Endothelial cell of umbilical vein (primary cell): Measurements from ENCODE around the gene KRCC1. TPM values are rescaled to one million over a fixed set of nuclear protein-coding genes. Genes with fewer than 3 reads are reported as not detected.

ENCODE experiments used
- BruUV-seq: library from RNA; stranded (reverse); fragments of 400-500 nt; replicated peaks from 2 replicates; lab custom pipeline; 2021; lab: Mats Ljungman, UMichigan
- CTCF ChIA-PET: fragments of 300-600, 350-600 bp; sonication (Branson Sonifier 250); formaldehyde crosslinking; loops from one replicate; lab custom pipeline; 2021; ENCODE audit warnings: antibody characterized with exemption, inconsistent platforms; lab: Charles Lee
- POLR2A ChIA-PET: fragments of 300-600, 350-600 bp; sonication (Branson Sonifier 250); formaldehyde crosslinking; loops from one replicate; lab custom pipeline; 2021; ENCODE audit warnings: antibody characterized with exemption, inconsistent platforms; lab: Charles Lee
- DNase-seq: peaks from one replicate; pipeline ENCODE4 v3.0.0-alpha.2; 2011; ENCODE audit warnings: low read depth, low spot score
- FAIRE-seq: peaks from 2 replicates; lab custom pipeline; 2011; peaks lifted over from hg19 to GRCh38; lab: Jason Lieb, UNC
- H2AFZ ChIP-seq: 2 replicates; pipeline ENCODE4 v1.6.0; 2012; ENCODE audit warnings: low read depth, low read length, control low read depth, inconsistent platforms
- H3K27ac ChIP-seq: 2 replicates; pipeline ENCODE4 v1.5.1; 2011; ENCODE audit warnings: low read depth, mild to moderate bottlenecking, control low read depth, low read length, moderate library complexity; ENCODE audit not compliant: insufficient read depth
- H3K27me3 ChIP-seq, 2 experiments: 2 replicates each; pipeline versions ENCODE4 v1.6.0 to v1.6.1; 2011; ENCODE audit warnings: low read length in 2 of 2, mixed read lengths in 1 of 2; ENCODE audit not compliant: control insufficient read depth in 2 of 2, insufficient read depth in 2 of 2
- H3K36me3 ChIP-seq, 2 experiments: 2 replicates in 1 of 2; 3 replicates in 1 of 2; pipeline ENCODE4 v1.5.1; 2011; ENCODE audit warnings: low read length in 2 of 2, mild to moderate bottlenecking in 1 of 2, moderate library complexity in 1 of 2; ENCODE audit not compliant: control insufficient read depth in 2 of 2, insufficient read depth in 2 of 2; ENCODE audit errors: extremely low read depth in 1 of 2
- H3K4me1 ChIP-seq: 3 replicates; pipeline ENCODE4 v1.5.1; 2011; ENCODE audit warnings: mild to moderate bottlenecking, low read length; ENCODE audit not compliant: control insufficient read depth, insufficient read depth; ENCODE audit errors: extremely low read depth
- H3K4me2 ChIP-seq: 2 replicates; pipeline ENCODE4 v1.6.1; 2011; ENCODE audit warnings: low read length, control low read depth, mixed read lengths; ENCODE audit not compliant: insufficient read depth
- H3K4me3 ChIP-seq, 3 experiments: fragments of 200-600 bp in 1 of 3; sonication (generic), shearing (Covaris generic) in 1 of 3; replicated peaks in 1 of 3; 2 replicates each; pipeline ENCODE4 v1.5.1; 2011 to 2016; ENCODE audit warnings: control low read depth in 3 of 3, low read length in 3 of 3, mild to moderate bottlenecking in 2 of 3, inconsistent platforms in 1 of 3, low read depth in 1 of 3, moderate library complexity in 1 of 3; ENCODE audit not compliant: insufficient read depth in 1 of 3
- H3K79me2 ChIP-seq: 2 replicates; pipeline ENCODE4 v1.6.0; 2012; ENCODE audit warnings: low read length, inconsistent platforms; ENCODE audit not compliant: control insufficient read depth, insufficient read depth
- H3K9ac ChIP-seq: replicated peaks from 2 replicates; pipeline ENCODE3; 2011; ENCODE audit warnings: low read length, control low read depth; ENCODE audit not compliant: insufficient read depth; ENCODE audit errors: extremely low read depth
- H3K9me1 ChIP-seq: replicated peaks from 3 replicates; pipeline ENCODE4 v1.6.0; 2011; ENCODE audit warnings: mild to moderate bottlenecking, low read length; ENCODE audit not compliant: control insufficient read depth, insufficient read depth; ENCODE audit errors: extremely low read depth
- H3K9me3 ChIP-seq: replicated peaks from 2 replicates; pipeline ENCODE4 v1.5.1; 2012; ENCODE audit warnings: low read length, inconsistent platforms; ENCODE audit not compliant: control insufficient read depth, insufficient read depth
- H4K20me1 ChIP-seq: replicated peaks from 2 replicates; pipeline ENCODE3; 2011; ENCODE audit warnings: mild to moderate bottlenecking, low read length; ENCODE audit not compliant: control insufficient read depth, insufficient read depth; ENCODE audit errors: extremely low read depth
- FOS ChIP-seq: IDR thresholded peaks from 2 replicates; pipeline ENCODE4 v1.6.1; 2011; ENCODE audit warnings: mild to moderate bottlenecking, low read length, moderate library complexity, borderline replicate concordance; ENCODE audit not compliant: insufficient read depth
- GATA2 ChIP-seq: IDR thresholded peaks from 2 replicates; pipeline ENCODE4 v1.7.0; 2011; ENCODE audit warnings: low read depth, mild to moderate bottlenecking, moderate library complexity, mixed read lengths, low read length; ENCODE audit not compliant: insufficient read length, insufficient read depth
- JUN ChIP-seq: IDR thresholded peaks from 2 replicates; pipeline ENCODE4 v1.6.1; 2011; ENCODE audit warnings: borderline replicate concordance, low read depth; ENCODE audit not compliant: insufficient read length, insufficient read depth
- MYC ChIP-seq: IDR thresholded peaks from one replicate; pipeline ENCODE4 v1.6.1; 2011; ENCODE audit warnings: mild to moderate bottlenecking, low read depth, low read length
- POLR2A ChIP-seq: IDR thresholded peaks from 2 replicates; pipeline ENCODE4 v1.6.1; 2012; ENCODE audit warnings: low read depth, mild to moderate bottlenecking, control low read depth, low read length
- POLR2AphosphoS5 ChIP-seq: IDR thresholded peaks from 2 replicates; pipeline ENCODE4 v1.6.1; 2012; ENCODE audit warnings: low read depth, mild to moderate bottlenecking, control low read depth, low read length, moderate library complexity; ENCODE audit not compliant: insufficient read depth
- dilution Hi-C: fragments of 300-500 bp; cut with MboI; formaldehyde crosslinking; loops from one replicate; pipeline ENCODE4 v1.15.0; 2019; ENCODE audit warnings: low sequenced_read_pairs; ENCODE audit not compliant: extremely low pct_ligation_motif_present
- intact Hi-C: fragments of 100-400 bp; cut with micrococcal nuclease; formaldehyde crosslinking; loops from one replicate; pipeline ENCODE4 v1.10.0; 2022
- polyA plus RNA-seq, 4 experiments: library from polyadenylated mRNA; depleted of rRNA in 3 of 4; stranded (reverse) in 3 of 4; unstranded in 1 of 4; fragments of >200 nt; gene quantifications; 2 replicates each; pipeline versions ENCODE4 v1.2.1 to v1.2.3, GENCODE V29; 2011 to 2012; ENCODE audit warnings: missing spikeins in 1 of 4
- total RNA-seq: library from RNA; stranded (reverse); gene quantifications from 2 replicates; pipeline ENCODE4 v1.2.3, GENCODE V29; 2021
- TF ChIP-seq, protein P1 (sequence below), 2 donors: IDR thresholded peaks; 1 replicate in 1 of 2; 2 replicates in 1 of 2; pipeline ENCODE4 v1.5.1; 2011; ENCODE audit warnings: low read length in 2 of 2, mild to moderate bottlenecking in 2 of 2, moderate library complexity in 2 of 2, control low read depth in 1 of 2, inconsistent platforms in 1 of 2, low read depth in 1 of 2; ENCODE audit not compliant: insufficient read depth in 1 of 2; ENCODE audit errors: extremely low read depth in 1 of 2
- TF ChIP-seq, protein P2 (sequence below): IDR thresholded peaks from 2 replicates; pipeline ENCODE4 v1.6.1; 2011; ENCODE audit not compliant: insufficient read depth, insufficient read length

KRCC1 gene
- total and polyA plus RNA-seq, 2 donors (not counting 3 experiments of a cell fraction or from before 2014, with no cell fraction given) = 7.4 to 15.0 TPM

DNA sequence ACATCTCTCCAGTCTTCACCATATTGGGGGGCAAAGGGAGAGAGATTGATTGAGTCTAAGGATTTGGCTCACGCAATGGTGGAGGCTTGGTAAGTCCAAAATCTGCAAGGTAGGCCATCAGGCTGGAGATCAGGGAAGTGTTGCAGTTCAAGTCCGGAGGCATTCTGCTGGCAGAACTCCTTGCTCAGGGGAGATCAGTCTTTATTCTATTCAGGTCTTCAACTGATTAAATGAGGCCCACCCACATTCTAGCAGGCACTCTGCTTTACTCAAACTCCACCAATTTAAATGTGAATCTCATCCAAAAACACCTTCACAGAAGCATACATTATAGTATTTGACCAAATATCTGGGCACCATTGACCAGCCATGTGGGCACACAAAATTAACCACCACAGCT is 33.4 kb upstream of the KRCC1 start:
- no peaks in the 10 kb centered on the region for H3K36me3 ChIP-seq
- H2AFZ ChIP-seq = no peak overlapping the region
- H3K9me3 ChIP-seq = no peaks in the 10 kb centered on the region
- H3K4me2 ChIP-seq = no peak overlapping the region
- H3K79me2 ChIP-seq = no peaks in the 10 kb centered on the region
- DNase-seq (no peak), FAIRE-seq (no peak)
- H3K9ac ChIP-seq = no peak overlapping the region
- no peaks in the 10 kb centered on the region for H4K20me1 ChIP-seq
- BruUV-seq = no TSS peak
- H3K27ac ChIP-seq = no peak overlapping the region
- TF ChIP-seq GATA2 (no peak), JUN (no peak), POLR2AphosphoS5 (no peak), FOS (no peak), MYC (no peak), POLR2A (no peak)
- TF ChIP-seq, protein P1, sequence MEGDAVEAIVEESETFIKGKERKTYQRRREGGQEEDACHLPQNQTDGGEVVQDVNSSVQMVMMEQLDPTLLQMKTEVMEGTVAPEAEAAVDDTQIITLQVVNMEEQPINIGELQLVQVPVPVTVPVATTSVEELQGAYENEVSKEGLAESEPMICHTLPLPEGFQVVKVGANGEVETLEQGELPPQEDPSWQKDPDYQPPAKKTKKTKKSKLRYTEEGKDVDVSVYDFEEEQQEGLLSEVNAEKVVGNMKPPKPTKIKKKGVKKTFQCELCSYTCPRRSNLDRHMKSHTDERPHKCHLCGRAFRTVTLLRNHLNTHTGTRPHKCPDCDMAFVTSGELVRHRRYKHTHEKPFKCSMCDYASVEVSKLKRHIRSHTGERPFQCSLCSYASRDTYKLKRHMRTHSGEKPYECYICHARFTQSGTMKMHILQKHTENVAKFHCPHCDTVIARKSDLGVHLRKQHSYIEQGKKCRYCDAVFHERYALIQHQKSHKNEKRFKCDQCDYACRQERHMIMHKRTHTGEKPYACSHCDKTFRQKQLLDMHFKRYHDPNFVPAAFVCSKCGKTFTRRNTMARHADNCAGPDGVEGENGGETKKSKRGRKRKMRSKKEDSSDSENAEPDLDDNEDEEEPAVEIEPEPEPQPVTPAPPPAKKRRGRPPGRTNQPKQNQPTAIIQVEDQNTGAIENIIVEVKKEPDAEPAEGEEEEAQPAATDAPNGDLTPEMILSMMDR (IDR thresholded peaks at IDR 0.05; ENCODE audit: extremely low read depth in 1 of 2, insufficient read depth in 1 of 2, low read depth in 1 of 2, low read length in 2 of 2) = no peak
- TF ChIP-seq, protein P2, sequence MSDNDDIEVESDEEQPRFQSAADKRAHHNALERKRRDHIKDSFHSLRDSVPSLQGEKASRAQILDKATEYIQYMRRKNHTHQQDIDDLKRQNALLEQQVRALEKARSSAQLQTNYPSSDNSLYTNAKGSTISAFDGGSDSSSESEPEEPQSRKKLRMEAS = no peak
- dilution Hi-C loops = no loop called here
- no peaks in the 10 kb centered on the region for H3K9me1 ChIP-seq
- no peak overlapping the region for H3K4me3 ChIP-seq
- intact Hi-C loops = no loop called here
- ChIA-PET POLR2A (no interaction called here), CTCF (interaction anchor here (2.2 kb wide), 1 partner anchor 29 kb away, joined by 7 read pairs; no protein-coding TSS in a partner anchor)
- H3K27me3 ChIP-seq = no peaks in the 10 kb centered on the region
- H3K4me1 ChIP-seq = no peaks in the 10 kb centered on the region
